GM04504 (cell line): ENCODE results near the gene HOMER1.
A peak's percentile ranks its signal among the peaks of the same experiment; 100 is the strongest.

Experiments used
- DNase-seq: peaks from one replicate; pipeline ENCODE4 v3.0.0-alpha.2; 2012; ENCODE audit warnings: low read depth

HOMER1 gene

DNA sequence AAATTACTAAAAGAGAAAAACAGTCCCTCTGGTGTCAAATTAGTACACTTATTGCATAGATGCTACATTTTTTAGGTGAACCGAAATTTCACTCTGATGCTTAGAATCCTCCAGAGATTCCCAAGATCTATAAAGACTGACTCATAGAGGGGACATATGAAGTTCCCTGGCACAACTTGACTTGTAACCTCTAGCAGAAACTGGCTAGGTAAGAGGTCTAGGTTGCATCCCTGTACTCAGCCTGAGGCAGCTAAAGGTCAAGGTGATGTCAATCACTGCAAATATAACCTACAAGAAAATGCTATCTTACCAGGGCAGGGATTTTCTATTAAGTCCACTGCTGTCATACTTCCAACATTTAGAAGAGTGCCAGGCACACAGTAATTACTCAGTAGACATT is 24.2 kb downstream of the HOMER1 start:
- no peak for DNase-seq

DNA sequence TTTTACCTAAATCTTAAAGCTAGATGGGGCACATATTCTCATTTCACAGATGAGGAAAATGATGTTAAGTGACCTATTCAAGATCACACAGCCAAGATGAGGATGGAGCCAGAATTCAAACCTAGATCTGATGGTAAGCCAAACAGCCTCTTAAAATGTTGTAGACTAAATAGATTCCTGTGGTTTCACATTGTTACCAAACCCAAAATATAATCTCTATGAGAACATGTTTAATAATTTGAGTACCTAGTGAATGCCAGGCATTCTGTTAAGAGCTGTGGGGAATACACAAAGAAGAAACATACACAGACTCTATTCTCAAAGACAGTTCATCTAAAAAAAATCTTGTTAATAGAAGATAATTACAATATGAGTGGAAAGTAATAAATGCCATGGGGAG is 25.2 kb downstream of the HOMER1 start:
- no peak for DNase-seq

DNA sequence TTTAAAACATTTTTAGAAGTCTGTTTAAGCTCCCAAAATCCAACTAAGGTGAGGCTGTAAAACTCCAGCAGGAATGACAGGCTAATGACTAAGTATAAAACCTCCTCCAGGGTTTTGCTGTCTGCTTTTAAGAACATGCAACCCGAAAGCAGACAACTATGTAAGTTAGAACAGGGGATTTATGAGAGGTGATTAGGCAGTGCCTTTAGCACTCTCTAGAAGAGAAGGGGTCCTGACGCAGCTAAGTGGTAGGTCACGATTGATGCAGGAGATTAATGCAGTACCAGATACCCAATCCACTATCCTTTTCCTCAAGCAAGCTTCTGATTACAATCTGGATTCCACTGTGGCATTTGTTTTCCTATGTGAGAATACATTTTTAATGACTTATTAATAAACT is 25.9 kb downstream of the HOMER1 start:
- no peak for DNase-seq

DNA sequence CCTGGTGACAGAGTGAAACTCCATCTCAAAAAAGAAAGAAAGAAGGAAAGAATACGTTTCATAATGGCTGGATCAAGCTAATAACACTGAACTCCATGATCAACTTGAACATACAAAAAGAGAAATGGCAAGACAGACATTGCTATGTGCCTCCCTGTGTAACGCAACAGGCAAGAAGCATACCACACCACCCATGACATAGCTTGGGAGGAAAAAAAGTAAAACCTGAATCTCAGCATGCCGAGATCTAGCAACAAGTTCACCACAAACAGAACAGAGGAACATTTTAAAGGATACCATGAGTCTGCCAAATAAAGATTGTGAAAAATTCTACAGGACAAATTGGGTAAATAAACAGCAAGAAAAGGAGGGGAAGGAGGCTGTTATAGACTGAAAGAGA is 26.7 kb downstream of the HOMER1 start:
- DNase-seq = no peak

DNA sequence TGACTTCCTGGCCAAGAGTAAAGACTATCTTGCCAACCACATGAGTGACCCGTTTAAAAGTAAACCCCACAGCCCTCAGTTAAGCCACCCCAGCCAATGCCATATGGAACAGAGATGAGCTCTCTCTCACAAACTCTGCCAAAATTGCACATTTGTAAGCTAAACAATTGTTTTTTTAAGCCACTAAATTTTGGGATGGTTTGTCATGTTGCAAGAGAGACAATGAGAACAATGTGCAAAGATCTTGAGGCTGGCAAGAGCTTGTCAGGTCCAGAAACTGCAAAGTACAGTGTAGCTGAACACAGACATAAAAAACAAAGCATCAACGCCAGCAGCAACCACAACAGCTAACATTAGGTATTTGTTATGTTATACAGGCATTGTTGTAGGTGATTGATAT is 27.8 kb downstream of the HOMER1 start:
- DNase-seq = no peak

DNA sequence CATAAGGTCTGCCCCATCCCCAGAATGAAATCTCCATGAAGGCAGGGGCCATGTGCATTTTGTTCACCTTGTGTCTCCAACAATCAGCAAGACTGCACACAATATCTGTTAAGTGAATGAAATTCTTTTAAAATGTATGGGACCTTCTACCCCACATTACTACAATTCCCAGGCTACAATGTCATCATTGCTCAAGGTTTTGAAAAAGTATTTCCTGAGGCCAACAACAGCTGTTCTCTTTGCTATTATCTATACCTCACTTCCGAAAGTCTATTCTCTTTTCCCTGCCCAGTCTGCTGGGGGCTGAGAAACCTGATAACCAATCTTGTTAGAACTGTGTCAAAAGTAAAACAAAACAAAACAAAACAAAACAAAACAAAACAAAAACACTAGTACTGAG is 29.2 kb downstream of the HOMER1 start:
- no peak for DNase-seq

DNA sequence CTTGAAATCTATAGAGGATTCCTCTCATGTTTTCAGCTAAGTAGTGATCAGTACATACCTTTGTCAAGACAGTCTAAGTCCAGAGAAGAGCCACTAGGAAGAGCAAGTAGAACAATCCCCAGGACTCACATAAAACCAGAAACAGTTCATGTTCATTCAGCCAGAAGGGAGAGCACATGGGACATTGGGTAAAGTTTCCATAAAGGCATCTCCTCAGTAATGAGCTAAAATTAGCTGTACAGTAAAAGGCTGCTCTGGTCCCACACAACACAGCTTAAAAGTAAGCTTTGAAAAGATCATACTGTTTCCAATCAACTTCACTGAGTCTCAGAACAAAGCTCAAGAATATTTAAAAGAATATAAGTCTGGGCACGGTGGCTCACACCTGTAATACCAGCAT is 32.4 kb downstream of the HOMER1 start:
- DNase-seq = no peak

DNA sequence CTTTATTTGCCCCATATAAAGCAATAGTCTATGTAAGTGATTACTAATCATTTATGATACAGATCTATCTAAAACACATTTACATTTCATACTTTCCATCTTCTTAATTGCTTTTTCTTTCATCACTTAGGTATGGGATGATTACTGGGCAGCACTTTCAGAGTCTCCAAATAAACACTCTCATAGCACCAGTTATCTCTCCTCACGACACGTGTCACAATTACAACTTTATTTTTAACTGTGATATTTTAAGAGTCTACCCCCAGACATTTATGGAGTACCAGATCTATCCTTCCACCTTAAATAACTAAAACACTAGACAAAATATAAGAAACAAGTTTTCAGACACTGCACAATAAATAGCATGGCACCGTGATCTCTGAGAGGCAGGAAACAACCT is 32.9 kb downstream of the HOMER1 start:
- DNase-seq = no peak

DNA sequence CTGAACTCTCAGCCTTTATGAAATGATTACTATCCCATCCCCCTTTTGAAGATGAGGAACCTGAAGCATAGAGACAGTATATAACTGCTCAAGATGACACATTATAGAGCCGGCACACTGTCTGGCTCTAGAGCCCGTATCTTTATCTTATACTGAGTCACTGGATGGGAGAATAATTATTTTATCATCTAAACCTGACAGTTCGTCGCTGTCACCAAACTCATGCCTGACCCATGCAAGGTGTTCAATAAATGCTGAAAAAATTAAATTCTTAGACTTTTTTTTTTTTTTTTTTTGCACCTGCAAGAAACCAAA is 38.8 kb downstream of the HOMER1 start:
- no peak for DNase-seq

DNA sequence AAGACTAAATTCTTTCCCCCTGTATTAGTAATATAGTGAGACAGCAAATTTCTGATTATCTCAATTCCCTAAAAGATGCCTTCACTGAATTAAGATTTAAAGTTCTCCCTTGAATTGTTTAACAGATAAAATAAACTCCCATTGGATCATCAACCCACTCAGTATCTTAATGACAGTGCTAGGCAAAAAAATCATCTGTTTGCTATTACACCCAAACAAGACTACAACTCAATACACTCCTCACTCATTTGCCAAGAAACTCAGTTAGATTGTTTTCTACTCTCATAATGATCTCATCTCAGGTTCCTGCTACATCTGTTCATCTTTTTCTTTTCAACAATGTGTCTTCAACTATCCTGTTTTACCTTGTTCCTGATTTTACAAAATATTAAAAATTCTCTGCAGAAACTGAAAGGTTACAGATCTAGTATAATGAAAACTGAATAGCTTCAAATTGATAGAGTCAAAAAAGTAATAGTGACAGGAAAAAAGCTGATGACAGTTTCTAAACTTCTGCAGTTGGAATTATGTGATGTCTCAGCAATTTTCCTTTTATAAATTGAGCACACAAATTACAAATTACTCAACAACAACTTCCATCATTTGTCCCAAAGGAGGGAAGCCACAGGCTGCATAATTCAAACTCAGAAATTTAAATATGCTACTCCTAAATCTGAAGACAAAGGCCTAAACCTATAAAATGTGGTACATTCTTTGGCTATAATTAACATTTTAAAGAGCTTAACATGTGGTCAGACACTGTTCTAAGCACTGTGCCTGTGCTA is 39.4 kb downstream of the HOMER1 start:
- peak; percentile 39 for DNase-seq

DNA sequence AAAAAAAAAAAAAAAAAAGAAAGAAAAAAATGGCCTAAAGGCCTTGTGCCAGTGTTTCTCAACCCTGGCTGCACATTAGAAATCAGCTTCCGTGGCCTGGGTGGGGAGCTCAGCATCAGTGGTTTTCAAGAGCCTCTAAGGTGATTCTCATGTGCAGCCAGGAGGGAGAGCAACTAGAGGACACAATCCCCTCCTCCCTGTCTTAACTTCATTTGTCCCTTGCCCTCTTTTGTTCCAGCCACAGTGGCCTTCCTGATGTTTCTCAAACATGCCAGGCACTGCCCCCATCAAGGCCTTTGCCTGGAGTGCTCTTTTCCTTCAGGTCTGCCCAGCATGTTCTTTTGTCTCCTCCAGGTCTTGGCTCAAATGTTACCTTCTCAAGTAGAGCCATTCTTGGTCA is 42.4 kb downstream of the HOMER1 start:
- DNase-seq = no peak

DNA sequence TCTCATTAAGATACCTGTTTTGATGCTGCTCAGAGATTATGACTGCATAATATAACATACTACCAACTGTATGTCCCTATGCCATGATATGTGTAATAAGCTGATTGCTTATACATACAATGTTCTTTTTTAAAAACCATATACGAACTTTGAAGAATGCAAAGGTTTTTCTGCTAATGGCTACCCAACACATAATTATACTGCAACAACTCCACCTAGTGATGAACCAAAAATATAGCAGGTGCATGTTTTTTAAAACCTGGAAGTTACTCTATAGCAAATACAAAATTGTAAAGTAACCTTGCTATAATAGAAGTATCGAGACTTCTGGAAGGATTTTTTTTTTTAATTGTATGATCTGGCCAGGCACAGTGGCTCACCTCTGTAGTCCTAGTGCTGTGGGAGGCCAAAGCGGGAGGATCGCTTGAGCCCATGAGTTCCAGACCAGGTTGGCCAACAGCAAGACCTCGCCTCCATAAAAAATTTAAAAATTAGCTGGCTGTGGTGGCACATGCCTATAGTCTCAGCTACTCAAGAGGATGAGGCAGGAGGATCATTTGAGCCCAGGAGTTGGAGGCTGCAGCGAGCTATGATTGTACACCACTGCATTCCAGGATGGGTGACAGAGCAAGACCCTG is 49.1 kb downstream of the HOMER1 start:
- DNase-seq = no peak

DNA sequence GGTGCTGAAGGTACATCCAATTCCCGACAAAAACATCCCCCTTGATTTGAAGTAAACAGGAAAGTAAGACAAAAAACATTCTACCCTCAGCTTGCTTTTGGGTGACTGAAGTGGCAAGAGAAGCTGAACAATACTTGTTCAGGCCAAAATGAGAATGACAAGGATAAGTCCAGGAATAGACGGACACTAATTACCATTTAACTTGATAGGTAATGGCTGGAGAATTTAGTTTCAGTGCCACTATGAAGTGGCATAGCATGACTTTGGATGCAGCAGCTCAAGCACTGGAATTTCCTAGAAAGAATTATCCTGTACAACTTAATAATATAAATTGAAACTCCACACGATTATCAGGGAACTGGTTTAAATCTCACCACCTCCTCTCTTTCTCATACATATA is 49.7 kb downstream of the HOMER1 start:
- DNase-seq = no peak

DNA sequence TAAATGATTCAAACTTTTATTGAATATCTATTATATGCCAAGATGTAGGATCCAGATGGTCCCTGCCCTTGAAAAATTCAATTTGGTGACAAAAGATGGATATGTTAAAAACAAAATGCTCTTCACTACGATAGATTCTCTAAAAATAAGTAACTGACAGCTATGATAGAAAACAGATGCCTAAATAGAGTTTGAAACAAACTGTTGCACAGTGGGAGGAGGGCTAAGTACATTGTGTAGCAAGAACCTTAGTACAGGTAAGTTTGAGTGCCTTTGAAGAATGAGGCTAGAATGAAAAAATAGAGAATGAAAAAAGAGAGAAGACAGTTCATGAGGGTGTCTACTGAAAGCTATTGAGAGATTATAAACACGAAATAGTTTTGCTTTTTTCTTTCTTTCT is 54.3 kb downstream of the HOMER1 start:
- no peak for DNase-seq

DNA sequence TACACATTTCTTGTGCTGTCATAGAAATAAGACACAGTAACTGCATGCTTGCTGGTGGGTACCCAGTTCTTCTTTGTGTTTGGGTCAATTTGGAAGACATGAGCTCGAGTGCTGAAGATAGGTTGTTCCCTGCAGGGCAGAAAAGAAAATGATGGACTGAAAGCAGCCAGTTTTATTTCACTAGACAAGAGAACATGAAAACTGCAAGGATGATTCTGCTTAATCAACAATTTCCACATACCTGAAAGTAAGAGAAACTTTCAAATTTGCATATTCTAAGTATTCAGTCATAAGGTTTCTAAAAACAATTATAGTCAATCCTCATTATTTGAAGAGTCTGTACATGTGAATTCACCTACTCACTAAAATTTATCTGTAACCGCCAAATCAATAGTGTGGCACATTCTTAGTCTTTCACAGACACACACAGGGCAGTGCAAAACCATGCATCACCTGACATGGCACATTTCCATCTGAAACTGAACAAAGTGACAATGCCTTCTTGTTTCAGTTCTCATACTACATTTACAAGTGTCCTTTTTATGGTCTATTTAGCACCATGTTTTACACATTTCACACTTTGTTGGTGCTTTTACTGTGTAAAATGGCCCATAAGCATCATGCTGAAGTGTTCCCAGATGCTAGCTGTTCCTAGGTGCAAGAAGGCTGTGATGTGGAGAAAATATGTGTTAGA is 56.9 kb downstream of the HOMER1 start:
- no peak for DNase-seq

DNA sequence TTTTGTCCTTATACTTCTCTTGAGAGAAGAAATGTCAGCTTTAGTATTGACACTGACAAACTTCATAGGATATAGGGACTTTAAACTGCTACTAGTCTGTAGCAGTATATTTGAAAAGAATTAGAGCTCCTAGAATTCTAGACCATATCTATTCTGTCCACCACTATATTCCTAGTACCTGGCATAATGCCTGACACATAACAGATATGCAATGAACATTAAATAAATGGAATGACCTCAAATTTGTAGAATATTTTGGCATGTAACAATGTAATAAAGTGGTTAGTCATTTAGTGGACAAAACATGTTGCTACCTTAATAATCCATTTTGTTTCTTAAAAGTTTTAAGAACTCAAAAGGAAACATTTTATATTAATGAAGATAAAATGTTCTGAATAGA is 57.5 kb downstream of the HOMER1 start:
- DNase-seq = no peak

DNA sequence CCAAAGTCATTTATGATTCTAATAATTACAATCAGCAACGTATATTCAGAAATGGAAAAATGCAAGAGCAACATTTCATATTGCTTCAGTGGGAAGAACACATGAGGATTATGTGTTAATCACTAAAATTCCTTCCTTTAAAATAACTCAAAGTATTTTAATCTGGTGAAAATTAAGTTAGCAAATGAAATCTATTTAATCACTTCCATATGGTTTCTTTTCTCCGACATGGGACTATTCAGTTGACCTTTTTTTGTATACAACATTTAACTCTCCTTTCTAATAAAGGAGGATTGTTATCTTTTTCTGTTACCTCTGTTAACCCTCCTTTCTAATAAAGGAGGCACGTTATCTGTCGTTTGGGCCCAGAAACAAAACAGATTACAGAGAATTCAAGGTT is 59.9 kb downstream of the HOMER1 start:
- no peak for DNase-seq

DNA sequence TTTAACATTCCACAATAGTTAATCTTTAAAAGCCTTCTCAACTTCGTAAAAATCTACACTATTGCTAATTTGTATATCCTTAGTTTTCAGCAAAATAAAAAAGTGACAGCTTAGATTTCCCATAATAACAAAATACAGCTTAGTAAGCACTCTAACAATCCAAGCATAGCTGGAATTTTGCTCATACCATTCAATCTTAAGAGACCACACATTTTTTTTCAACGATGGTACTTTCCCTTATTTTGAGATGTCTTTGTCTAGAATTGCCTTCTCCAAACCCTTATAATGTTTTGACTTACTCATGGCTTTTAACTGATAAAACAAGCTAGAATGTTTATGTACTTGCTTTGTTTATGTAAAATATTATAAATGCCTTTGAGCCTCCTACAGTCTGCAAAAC is 65.6 kb downstream of the HOMER1 start:
- DNase-seq = no peak

DNA sequence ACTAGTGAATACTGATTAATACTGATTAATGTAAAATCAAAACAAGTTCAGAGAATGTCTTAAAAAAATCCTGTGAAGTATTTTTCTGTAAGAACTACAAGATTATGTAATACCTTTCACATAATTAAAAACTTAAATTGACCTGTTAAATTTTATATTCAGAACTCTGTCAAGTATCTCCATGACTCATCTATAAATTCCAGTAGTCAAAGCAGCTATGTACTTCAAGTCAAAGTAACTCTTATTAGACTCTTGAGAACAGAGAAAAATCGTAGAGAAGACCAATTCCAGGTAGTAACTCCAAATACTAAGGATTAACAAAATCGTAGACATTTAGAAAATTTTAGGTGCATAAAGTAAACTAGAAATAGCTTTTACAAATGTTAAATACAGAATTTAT is 77.1 kb downstream of the HOMER1 start:
- DNase-seq = no peak

DNA sequence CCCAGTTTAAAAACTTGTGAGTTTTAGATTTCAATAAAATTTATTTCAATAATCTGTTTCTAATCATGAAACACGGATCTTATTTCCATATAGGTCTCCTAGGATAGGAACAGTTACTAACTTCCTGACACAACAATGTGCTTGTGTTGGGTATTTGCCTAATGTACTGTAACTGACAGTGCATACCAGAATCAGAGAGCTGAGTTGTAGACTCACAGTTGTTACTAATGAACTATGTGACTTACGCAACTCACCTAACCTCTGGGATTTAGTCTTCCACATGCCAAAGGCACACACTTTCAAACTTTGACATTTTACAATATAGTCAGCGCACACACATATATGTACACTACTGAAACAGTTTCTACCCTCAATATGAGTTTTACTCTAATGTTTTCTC is 77.7 kb downstream of the HOMER1 start:
- peak; percentile 41 for DNase-seq

DNA sequence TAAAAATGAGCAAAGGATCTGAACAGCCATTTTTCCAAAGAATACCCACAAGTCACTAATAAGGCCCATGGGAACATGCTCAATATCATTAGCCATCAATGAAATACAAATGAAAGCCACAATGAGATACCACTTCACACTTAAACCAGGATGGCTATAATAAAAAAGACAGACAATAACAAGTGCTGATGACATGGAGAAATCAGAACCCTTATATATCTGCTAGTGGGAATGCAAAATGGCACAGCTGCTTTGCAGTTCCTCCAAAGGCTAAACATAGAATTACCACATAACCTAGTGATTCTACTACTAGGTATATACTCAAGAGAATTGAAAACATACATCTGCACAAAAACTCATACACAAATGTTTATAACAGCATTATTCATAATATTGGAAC is 83.7 kb downstream of the HOMER1 start:
- DNase-seq = no peak

DNA sequence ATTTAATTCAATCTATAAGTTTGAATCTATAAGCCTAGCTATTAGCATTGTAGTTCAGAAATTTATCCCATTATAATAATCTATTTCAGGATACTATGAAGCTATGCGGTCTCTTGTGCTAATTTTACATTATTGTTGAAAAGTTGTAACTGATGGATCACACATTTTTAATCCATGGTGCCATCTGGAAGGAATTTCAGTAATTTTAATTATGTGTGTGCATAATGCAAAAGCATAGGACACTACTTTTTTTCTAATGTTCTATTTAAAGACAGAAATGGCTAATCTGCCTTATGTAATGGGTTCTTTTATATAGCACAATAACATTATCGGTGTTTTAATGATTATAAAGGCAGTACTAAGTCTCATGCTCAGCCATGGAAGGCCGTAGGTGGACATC is 90.6 kb downstream of the HOMER1 start:
- DNase-seq = no peak

DNA sequence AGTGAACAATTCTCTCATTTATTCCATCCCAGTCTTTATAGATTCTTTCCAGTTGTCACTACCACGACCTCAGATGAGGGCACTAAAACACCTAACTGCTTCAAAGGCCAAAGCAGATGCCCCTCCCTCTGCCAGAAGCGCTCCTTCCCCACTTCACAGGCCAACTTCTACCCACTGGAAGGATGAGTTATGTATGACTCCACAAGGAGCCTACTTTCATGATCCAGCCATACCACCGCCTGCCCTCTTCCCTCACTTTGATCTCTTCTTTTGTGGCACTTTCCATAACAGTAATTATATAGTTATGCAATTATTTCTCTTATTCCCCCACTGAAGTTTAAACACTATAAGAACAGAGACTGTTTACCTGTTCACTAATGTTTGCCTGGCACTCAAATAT is 93.7 kb downstream of the HOMER1 start:
- DNase-seq = no peak

DNA sequence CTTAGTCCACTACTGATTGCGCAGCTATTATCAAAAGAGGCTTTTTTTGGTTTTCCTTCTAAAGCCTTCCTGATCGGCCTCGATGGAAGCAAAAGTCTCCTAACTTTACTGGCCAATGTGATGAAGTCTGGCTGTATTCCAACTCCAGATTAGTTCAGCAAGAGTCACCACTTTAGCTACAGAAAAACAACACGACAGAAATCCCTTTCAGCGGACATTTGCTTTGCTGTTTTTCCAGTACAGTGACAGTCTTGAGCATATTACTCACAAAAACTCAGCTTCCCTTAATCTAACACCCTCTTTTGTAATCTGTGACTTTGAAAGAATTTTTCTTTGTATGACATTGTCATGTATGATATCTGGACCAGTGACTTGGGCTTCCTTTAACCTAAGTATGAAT is 95.7 kb downstream of the HOMER1 start:
- DNase-seq = no peak
